Fibroblast of the aortic adventitia (primary cell): ENCODE results near the gene NOP16. TPM values are rescaled to one million over a fixed set of nuclear protein-coding genes. Genes with fewer than 3 reads are reported as not detected.

Experiments used
- DNase-seq: peaks from one replicate; pipeline ENCODE4 v3.0.0-alpha.2; 2010; ENCODE audit warnings: low read depth
- H3K4me3 ChIP-seq: 2 replicates; pipeline ENCODE4 v1.5.1; 2011; ENCODE audit warnings: low read depth, mild to moderate bottlenecking, control low read depth, low read length, moderate library complexity
- total RNA-seq: library from RNA; depleted of rRNA; stranded (reverse); fragments of >200 nt; gene quantifications from 2 replicates; pipeline ENCODE4 v1.2.3, GENCODE V29; 2012; ENCODE audit warnings: low replicate concordance
- TF ChIP-seq, protein P1 (sequence below): IDR thresholded peaks from 2 replicates; pipeline ENCODE4 v1.5.1; 2011; ENCODE audit warnings: mild to moderate bottlenecking, low read length, control low read depth, inconsistent platforms; ENCODE audit not compliant: insufficient read depth

NOP16 gene
- total RNA-seq, 1 donor: 17.0 TPM

DNA sequence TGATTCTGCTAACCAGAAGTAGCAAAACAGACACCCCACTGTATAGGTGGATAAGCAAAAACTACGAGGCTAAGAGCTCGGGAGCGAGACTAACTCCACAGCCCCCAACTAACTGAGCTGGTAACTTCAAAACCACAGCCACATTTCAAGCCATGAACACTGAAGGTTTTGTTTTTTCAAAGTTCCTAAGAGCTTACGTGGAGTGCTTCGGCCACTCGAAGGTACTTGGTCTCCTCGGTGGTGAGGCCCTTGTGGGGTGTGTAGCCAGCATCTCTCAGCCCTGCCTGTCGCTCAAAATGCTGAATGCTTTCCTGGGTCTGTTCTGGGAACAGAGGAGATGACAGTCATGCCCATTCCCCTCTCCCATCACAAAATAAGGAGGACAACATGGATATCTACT lies 38.0 kb downstream of the NOP16 start:
- H3K4me3 ChIP-seq: no peak overlapping the region
- TF ChIP-seq, protein P1, sequence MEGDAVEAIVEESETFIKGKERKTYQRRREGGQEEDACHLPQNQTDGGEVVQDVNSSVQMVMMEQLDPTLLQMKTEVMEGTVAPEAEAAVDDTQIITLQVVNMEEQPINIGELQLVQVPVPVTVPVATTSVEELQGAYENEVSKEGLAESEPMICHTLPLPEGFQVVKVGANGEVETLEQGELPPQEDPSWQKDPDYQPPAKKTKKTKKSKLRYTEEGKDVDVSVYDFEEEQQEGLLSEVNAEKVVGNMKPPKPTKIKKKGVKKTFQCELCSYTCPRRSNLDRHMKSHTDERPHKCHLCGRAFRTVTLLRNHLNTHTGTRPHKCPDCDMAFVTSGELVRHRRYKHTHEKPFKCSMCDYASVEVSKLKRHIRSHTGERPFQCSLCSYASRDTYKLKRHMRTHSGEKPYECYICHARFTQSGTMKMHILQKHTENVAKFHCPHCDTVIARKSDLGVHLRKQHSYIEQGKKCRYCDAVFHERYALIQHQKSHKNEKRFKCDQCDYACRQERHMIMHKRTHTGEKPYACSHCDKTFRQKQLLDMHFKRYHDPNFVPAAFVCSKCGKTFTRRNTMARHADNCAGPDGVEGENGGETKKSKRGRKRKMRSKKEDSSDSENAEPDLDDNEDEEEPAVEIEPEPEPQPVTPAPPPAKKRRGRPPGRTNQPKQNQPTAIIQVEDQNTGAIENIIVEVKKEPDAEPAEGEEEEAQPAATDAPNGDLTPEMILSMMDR: no peak
- DNase-seq: no peak

DNA sequence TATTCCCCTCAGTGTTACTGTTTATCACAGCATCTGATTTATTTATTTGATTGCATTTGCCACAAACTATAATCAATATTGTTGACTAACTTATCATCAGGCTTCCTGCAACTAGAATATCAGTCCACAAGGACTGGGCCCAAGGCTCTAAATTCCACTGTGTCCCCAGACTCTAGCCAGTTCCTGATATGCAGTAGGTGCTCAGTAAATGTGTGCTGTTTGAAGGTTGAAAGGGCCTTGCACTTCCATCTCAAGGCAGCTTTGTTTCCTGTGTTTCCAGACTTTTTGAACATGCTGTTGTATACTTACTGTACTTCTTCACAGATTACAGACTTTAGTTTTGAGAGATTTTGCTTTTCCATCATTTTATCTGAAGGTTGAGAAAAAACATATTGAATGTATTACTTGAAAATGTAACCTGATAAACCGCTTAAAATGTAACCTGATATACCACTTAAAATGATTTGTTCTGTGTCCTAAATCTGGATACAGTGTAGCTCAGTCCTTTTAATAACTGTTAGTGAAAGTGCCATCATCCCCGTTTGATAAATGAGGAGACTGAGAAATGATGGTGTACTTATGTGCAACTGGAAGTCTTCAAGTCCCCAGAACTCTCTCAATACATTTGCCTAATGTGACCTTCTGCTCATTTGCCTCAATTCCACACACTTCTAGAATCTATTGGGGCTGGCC lies 45.5 kb downstream of the NOP16 start:
- no peak overlapping the region for H3K4me3 ChIP-seq
- TF ChIP-seq, protein P1: no peak
- DNase-seq: no peak

DNA sequence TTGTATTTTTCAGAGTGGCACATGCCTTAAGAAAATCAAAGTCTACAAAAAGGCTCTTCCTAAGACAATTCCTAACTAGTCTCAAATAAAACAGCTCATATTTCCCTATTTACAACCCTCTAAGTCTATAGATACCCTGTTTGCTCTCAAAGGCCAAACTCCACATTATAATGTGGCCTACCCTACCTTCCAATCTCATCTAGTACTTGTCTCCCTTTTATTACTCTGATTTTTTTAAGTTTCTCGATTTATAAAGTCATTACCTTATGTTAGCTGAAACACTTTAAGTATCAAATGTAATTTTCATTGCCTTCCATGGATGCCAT lies 46.3 kb downstream of the NOP16 start:
- no peak for DNase-seq
- H3K4me3 ChIP-seq: no peak overlapping the region
- TF ChIP-seq, protein P1: no peak

DNA sequence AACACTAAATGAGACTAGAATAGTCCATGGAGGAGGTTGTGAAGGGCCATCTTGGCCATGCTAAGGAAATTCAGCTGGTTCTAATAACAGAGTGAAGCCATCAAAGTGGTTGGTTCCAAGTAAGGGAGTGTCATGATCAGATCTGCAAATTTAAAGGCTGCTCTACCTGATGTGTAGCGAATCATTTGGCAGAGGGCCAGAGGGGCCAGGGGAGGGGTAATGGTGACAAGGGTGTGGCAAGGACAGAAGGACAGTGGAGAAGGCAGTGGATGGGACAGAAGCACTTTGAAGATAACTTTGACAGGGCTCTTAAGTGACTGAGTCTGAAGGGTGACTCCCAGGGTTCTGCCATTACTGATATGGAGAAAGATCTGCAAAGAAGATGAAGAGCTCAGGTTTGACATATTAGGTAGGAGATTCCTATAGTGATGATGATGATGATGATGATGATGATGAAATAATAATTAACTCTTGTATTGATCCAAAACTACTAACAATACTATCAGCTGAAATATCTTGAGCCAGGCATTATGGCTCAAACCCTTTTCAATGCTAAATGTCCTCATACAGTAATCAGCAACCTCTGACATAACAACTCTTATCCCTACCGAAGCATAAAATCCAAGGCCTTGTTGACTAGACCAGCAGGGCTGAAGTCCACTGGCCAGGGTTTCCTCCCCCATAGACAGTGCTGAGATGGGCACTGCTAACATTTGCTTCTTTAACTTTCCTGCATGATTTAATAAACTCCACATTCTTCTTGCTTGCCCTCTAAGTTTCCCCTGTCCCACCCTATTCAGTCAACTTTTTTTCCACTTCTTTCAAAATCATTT lies 46.9 kb downstream of the NOP16 start:
- H3K4me3 ChIP-seq: no peak overlapping the region
- TF ChIP-seq, protein P1: no peak
- DNase-seq: no peak

DNA sequence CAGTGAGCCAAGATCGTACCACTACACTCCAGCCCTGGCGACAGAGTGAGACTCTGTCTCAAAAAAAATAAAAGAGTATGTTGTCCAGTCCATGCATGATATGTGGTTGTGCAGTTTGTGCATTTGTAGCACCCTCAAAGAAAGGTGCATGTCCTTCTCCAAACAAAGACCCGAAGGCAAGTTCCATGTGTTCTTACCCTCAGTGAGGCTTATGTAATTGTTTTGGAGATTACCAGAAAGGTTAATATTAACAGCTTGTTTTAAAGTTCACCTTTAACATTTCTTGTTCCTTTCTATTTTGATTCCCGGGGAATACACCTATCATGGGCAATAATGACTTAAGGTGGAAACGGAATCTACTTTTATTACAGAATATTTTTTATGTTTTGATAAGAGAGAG lies 49.1 kb downstream of the NOP16 start:
- TF ChIP-seq, protein P1: no peak
- DNase-seq: no peak

DNA sequence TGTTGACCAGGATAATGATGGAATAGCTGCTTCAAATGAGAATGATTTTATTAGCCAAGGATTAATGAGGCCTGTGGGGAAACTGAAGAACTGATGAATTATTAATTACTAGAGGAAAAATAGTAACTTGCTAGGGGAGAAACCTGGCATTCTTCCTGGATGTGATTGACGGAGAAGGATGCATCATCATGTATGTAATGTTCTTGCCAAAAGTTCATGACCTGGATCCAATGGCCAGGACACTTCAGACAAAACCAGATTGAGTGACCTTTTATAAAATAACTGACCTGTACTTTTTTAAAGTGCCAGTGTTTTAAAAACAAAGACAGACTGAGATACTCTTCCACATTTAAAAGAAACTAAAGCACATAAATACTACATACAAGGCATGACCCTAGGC lies 50.5 kb downstream of the NOP16 start:
- no peak for DNase-seq
- H3K4me3 ChIP-seq: no peak overlapping the region
- TF ChIP-seq, protein P1: no peak

More for the DNA sequence above, 49.1 kb downstream of the NOP16 start:
- H3K4me3 ChIP-seq: no peak overlapping the region
